HTR-8/SVneo (cell line): ENCODE results near the gene ZNF75A.
A peak's percentile ranks its signal among the peaks of the same experiment; 100 is the strongest.
"Not testable (repeated sequence)": the region's sequence is repeated elsewhere in the genome, so short reads cannot be mapped to it uniquely, and the experiment has no call there.

Experiments
- DNase-seq: peaks from one replicate; pipeline ENCODE4 v3.0.0; 2011; ENCODE audit warnings: low spot score, mixed read lengths; ENCODE audit not compliant: insufficient read length
- FAIRE-seq: peaks from 2 replicates; lab custom pipeline; 2011; peaks lifted over from hg19 to GRCh38; lab: Jason Lieb, UNC

The ZNF75A gene

DNA sequence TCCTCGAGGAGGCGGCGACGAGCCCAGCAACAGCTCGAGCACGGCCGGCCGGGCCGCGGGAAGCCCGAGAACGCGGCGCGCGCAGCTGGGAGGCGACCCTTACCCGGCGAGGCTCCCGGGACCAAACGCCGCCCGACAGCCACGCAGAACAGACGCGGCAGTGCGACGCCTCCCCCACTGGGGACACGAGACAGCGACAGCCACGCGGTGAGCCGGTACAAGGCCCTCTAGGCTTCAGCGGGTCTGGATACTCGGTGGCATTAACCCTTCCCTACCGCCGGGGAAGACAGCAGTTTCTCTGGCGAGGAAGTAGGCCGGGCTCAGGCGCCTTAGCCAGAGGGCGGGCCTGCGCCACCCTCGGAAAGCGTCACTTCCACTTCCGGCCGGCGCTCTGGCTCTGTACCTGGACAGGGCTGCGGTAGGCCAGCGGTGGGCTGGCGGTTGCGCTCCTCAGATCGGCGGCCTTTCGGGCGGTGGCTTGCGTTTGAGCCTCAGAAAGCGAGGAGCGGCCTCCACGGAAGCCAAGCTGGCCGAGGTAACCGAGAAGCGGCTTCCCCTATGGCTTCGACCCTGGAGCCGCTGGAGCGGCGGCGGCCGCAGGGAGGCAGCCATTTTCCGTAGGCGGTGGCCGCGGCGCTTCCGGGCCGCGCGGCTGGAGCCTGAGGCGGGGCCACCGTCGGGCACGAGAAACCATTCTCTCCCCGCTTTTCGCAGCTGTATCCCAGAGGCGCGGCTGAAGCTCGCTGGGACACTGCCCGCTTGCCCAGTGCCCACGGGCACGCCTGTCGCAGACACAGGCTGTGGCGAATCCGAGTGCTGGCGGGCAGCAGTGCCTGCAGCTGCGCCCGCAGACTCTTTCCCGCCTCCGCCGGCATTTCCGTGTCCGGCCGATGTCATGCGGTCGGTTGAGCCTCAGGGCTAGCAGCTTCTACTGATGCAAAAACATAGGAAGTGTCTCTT, at the start of gene ZNF75A, which contains the start of gene TIGD7:
ZNF75A (plus strand) TSS at position 389 of the 960 bp plus-strand sequence. CDS start 2,932 bp downstream, outside the sequence.
TIGD7 (minus strand) TSS at position 322 of the 960 bp plus-strand sequence. CDS start 4,816 bp downstream, outside the sequence.
- peak; percentile 91 for FAIRE-seq
- peak; percentile 90 for DNase-seq

DNA sequence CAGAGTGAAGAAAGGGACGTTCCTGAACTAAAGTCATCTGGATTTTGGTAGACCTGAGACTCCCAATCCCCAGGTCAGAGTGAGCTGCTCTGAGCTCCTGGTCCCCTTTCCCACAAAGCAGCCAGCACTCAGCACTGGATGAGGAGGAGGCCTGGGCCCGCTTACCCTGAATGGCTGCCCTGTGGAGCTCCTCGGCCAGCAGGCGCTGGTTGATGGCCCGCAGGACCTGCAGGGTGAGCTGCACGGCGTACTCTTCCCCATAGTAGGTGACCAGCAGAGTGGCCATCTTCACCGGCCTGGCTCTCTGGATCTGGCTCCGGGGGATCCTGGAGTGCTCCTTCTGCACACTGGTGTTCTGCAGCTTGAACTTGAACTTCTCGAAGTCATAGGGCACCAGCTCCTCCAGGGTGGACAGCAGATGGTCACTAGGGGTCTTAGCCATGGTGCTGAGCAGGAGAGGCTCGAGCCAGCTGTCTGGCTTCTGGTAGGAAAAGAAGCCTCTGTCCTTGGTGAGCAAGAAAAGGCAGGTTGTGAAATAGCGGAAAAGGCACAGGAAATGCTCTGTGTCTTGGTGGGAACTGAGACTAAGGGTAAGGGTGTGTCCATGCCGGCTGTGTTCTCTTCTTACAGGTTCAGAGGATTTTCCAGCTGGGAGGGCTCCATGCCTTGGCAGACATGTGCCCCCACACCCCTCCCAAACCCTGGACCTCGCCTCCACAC, 49.0 kb upstream of the ZNF75A start, which contains the start of gene MEFV:
MEFV (minus strand) TSS at position 488 of the 720 bp plus-strand sequence; CDS start at position 442, 46 bp downstream.
- DNase-seq (no peak), FAIRE-seq (no peak)

DNA sequence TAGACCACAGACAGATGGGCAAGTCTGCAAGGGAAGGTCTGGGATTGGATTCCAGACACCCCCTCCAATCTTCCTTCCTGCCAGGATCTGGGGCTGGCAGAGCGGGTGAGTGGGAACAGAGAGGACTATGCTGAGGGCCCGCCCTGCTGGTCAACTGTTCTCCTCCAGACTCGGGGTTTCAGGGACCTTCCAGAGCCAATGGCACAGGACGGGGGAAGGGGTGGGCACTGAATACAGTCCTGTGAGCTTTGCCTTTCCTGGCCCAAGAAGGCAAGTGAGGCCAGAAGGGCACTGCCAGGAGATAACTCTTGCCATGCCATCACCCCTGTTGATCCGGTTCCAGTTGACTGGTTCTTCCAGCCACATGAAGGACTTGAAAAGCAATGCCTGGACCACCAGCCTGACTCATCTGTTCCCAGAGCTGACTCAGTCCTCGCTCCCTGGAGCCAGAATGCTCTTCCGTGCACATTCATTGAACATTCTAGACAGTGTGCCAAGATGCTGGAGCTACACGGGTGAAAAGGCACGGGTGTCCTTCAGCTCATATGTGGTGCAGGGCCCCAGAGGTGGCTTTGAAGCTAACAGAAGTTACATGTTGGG, 48.3 kb upstream of the ZNF75A start:
- no peak for FAIRE-seq
- no peak for DNase-seq

DNA sequence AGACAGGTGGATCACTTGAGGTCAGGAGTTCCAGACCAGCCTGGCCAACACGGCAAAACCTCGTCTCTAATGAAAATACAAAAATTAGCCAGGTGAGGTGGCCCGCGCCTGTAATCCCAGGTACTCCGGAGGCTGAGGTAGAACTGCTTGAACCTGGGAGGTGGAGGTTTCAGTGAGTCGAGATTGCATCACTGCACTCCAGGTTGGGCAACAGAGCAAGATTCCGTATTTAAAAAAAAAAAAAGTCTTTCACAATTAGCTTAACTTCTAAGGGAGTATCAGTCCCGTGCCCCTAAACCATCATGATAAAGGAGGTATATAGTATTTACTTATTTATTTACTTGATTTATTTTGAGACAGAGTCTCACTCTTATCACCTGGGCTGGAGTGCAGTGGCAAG, 45.5 kb upstream of the ZNF75A start:
- FAIRE-seq: no peak
- DNase-seq: no peak

DNA sequence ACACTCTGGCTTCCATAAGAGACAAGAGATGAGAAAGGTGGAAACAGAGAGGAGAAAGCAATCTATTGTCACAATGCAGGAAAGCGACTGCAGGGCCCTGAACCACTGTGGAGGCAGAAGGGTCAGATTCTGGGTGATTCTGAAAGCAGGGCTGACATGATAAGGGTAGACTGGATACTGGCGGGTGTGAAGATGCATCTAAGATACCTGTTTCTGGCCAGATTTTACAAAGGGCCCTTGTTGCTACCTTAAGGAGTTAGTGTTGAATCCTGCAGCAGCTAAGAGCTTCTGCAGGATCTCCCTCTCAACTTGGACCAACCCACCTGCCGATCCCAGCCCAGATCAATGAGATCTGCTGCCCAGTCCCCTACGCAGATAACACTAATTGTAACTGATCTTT, 42.8 kb upstream of the ZNF75A start:
- FAIRE-seq: no peak
- no peak for DNase-seq

DNA sequence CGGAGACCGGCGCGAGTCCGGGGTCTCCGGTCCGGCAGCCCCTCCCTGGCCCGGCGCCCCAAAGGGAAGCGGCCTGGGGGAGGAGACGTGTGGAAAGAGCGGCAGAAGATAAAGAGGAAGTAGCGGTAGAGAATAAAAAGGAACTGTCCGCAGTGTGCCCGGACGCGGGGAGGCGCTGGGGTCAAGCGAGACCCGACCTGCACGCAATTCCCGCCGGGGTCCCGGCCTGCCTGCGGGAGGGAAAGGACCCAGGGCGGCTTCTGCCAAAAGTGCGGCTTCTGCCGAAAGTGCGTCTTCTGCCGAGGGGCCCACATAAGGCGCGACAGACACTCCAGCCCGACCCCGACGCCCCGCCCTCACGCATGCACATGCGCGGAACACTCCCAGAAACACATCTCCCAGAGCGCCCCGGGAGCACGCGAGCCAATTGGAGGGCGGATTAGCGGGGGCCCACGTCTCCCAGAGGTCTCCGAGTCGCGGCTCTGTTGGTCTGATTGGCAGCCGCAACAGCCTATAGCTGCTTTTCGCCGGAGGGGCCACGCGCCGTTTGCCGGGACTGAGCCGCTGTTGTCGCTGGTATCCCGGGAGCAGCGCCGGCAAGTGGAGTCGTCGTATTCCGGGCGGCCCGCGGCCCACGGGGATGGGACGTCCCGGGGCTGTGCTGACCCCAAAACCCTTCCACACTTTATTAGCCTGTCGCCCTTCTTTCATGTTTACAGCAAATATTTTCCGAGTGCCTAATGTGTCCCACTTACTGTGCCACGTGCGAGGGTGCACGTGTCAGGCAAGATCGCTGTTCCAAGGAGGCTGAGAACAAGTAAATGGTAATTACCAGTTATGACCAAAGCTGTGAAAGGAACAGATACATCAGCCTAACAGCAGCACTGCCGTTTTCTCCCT, 40.9 kb upstream of the ZNF75A start:
- FAIRE-seq (peak; percentile 91), DNase-seq (peak; percentile 99)

DNA sequence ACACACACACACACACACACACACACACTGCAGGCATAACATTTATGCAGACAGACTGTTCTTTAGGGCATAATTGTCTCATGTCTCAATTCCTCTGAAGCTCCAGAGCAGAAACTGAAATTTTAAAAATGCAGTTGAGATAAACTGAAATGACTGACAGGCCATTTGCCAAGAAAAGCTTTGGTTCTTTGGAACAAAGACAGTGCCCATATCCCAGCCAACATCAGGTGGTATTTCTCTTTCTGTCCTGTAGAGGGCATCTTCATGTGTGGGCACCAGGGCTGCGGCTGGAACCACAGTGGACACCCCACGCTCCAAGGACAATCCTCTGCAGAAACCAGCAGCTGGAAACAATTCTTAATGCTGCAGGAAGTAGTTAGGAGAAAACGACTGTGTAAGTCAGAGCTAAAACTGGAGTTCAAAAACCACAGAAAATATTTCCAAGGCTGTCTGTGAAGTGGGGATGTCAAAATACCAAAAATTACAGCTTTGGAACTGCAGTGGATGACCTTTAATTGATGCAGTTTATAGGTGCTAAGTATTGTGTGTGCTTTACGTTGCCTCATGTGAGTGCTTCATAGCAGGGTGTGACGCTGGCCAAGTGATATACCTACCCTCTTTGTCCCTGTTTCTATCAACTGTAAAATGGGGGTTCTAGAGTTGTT, 38.3 kb upstream of the ZNF75A start:
- FAIRE-seq (no peak), DNase-seq (peak; percentile 36)

DNA sequence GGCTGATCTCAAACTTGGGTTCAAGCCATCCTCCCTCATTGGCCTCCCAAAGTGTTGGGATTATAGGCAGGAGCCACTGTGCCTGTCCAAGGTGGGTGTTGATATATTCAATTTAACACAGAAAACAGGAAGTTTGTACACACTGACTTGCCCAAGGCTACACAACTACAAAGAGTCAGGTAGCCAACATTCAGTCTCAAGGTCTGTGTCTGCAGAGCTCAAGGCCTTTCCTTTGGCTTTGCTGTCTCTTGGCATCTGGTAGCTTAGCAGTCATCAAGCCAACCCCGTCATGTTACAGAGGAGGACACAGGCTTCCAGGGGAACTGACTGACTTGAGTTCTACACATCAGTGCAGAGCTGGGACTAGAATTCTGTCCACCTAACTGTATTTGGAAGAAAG, 37.0 kb upstream of the ZNF75A start:
- FAIRE-seq (no peak), DNase-seq (no peak)

DNA sequence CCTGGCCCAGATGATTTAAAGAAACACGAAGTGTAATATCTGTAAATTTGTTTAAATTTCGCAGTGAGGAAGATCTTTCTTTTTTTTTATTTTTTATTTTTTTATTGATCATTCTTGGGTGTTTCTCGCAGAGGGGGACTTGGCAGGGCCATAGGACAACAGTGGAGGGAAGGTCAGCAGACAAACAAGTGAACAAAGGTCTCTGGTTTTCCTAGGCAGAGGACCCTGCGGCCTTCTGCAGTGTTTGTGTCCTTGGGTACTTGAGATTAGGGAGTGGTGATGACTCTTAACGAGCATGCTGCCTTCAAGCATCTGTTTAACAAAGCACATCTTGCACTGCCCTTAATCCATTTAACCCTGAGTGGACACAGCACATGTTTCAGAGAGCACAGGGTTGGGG, 34.6 kb upstream of the ZNF75A start:
- DNase-seq, FAIRE-seq: not testable (repeated sequence)

DNA sequence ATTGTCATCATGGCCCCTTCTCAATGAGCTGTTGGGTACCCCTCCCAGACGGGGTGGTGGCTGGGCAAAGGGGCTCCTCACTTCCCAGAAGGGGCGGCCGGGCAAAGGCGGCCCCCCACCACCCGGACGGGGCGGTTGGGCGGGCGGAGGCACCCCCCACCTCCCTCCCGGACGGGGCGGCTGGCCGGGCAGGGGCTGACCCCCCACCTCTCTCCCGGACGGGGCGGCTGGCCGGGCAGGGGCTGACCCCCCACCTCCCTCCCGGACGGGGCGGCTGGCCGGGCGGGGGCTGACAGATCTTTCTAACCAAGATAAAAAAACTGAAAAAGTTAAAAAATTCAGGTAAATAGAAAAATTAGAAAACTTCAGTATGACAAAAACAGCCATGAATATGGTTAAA, 34.0 kb upstream of the ZNF75A start:
- not testable (repeated sequence) for DNase-seq, FAIRE-seq

DNA sequence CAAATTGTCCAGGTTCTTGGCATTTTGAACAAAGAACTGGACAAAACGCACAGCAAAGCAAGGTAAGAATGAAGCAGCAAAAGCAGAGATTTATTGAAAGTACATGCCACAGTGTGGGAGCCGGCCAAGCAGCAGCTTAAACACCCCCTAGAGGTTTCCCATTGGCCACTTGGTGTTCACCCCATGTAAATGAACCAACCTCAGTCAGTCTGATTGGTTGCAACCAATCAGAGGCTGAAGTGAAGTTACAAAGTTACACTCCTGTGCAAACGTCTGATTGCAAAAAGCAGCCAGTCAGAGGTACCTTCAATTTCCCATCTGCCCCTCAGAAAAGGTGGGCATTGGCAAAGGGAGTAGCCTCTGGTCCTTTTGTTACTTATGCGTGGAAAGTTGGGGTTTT, 30.8 kb upstream of the ZNF75A start:
- FAIRE-seq (no peak), DNase-seq (no peak)

DNA sequence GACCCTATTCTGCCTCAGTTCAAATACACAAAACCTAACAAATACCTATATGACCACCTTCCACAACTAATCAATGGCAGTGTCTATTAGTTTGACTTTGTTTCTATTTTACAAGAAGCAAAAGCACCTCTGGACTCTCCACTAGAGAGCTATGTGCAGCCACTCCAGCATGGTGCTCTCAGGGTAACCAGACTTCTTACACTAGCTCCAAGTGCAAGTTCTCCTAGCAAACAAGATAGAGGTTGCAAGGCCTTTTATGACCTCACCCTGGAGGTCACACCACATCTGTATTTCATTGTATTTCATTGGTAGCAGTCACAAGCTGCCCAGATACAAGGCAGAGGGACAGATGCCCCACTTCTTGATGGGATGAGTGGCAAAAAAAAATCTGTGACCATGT, 30.4 kb upstream of the ZNF75A start:
- no peak for FAIRE-seq
- no peak for DNase-seq

DNA sequence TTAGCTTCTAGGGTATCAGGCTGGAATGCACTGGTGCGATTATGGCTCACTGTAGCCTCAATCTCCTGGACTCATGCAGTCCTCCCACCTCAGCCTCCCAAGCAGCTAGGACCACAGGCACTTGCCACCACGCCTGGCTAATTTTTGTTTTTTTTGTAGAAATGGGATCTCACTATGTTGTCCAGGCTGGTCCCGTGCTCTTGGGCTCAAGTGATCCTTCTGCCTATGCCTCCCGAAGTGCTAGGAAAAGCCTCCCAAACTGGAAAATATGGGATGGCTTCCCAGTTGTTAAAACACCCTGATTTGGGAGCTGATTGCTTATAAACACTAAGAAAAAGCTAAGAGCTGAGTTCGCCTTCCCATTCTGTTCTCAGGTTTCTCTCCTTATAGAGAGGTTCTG, 28.6 kb upstream of the ZNF75A start:
- no peak for DNase-seq
- FAIRE-seq: no peak

DNA sequence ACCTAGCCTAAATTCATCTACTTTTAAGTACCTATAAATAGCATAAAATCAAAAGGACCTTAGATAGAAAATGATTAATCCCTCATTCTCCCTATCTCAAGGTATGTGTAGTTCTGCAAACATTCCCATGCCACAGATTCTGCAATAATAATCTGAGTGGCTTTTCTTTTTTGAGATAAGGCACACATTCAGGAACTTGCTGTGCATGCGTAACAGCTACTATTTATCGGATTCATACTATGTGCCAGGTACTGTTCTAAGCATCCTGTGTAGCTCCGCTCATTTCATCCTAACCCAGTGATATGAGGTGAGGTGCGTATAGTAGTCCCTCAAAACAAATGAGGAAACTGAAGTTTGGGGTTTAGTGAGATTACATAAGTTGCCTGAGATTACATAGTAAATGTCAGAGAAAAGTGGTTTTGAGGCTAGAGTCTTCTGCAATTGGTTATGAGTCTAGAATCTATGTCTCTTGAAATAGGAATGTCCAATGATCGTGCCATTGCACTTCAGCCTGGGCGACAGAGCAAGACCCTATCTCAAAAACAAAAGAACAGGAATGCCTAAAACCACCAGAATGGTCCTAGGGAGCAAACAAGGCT, 24.0 kb upstream of the ZNF75A start:
- DNase-seq (no peak), FAIRE-seq (no peak)

DNA sequence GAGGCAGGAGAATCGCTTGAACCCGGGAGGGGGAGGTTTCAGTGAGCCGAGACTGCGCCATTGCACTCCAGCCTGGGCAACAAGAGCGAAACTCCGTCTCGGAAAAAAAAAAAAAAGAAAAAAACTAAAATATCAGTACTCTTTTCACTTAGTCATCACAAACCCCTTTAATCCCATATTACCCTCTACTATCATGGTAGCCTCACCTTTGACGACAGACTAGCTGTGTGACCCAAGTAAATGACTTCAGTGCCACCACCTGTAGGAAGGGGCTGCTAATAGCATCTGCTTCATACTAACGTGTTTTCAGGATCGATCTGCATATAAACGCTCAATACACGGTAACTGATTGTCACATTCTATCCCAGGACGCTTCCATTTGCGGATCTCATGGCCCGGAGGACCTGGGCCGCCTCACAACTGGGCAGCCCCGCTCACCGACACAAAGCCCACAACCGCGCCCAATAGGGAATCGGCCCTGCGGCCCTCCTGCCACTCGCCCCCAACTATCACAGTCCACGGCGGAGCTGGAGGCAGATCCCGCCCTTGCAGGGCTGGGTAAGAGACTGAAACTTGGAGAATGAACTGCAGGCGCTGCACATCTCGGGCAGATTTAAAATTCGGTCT, 23.1 kb upstream of the ZNF75A start:
- no peak for FAIRE-seq

DNA sequence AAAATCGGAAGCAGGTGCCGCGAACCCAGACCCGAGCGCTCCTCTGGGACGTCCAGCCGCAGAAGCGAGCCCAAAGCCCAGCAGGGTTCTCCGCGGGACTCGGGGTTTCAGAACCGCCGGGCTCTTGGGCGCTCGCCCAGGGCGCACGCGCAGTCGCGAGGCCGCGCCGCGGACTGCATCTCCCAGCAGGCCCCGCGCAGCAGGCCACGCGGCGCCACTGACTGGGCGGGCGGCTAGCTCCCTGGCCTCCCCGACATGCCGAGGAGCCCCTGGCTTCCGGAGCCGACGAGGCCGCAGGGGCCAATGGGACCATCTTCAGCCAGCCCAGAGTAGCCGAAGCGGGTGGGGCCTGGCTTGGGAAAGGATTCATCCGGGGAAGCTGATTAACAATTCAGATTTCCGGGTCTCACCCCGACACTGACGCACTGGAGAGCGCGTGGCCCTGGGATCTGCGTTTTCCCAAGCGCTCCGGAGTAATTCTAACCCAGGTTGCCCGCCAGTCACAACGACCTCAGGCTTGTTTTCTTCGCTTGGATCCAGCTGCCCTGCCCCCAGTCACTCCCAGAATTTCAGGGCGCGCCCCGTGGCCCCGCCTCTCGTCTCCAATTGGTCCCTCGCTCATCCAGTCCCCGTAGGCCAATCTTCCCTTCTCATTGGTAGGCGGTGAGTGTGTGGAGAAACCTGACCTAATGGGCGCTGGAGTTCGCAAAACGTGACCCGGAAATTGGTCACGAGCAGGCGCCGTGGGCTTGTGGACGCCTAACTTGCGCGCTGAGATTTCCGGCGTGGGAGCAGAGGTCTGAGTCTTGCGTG, 22.4 kb upstream of the ZNF75A start, which contains the start of gene ZNF263:
ZNF263 (plus strand) TSS at position 762 of the 813 bp plus-strand sequence. CDS start 328 bp downstream, outside the sequence.
- peak; percentile 71 for FAIRE-seq
- DNase-seq: peak; percentile 96

More for the DNA sequence above, 23.1 kb upstream of the ZNF75A start:
- DNase-seq: peak; percentile 78
